HepG2 (cell line): ENCODE measurements around the gene ZNF524. TPM values are rescaled to one million over a fixed set of nuclear protein-coding genes. Genes with fewer than 3 reads are reported as not detected.
A peak's percentile ranks its signal among the peaks of the same experiment; 100 is the strongest.

Source experiments
- BRCA1 ChIP-seq: sonication (generic); formaldehyde crosslinking; IDR thresholded peaks from 2 replicates; pipeline ENCODE4 v1.4.0; 2020; ENCODE audit warnings: missing genetic modification reagents
- CBX2 ChIP-seq, 2 experiments: fragments of 200-600 bp in 1 of 2; sonication (generic); formaldehyde crosslinking in 1 of 2; IDR thresholded peaks; 2 replicates each; pipeline versions ENCODE4 v1.7.0 to v1.8.1; 2018 to 2022; ENCODE audit warnings: low read depth in 2 of 2, low read length in 1 of 2, mild to moderate bottlenecking in 1 of 2, missing genetic modification reagents in 1 of 2
- EZH2 ChIP-seq: conservative IDR thresholded peaks from 2 replicates; pipeline ENCODE4 v1.6.1; 2012; ENCODE audit warnings: mild to moderate bottlenecking, low read depth, low read length, moderate library complexity
- HMG20B ChIP-seq: conservative IDR thresholded peaks from 2 replicates; pipeline ENCODE4 v1.6.1; 2016; ENCODE audit warnings: missing genetic modification reagents, missing compliant biosample characterization
- HNRNPLL ChIP-seq: fragments of 200-400 bp; formaldehyde crosslinking; IDR thresholded peaks from 2 replicates; pipeline ENCODE4 v1.6.1; 2017; ENCODE audit warnings: mild to moderate bottlenecking, low read depth, low read length; ENCODE audit not compliant: poor library complexity, severe bottlenecking
- KDM1A ChIP-seq: IDR thresholded peaks from 2 replicates; pipeline ENCODE4 v1.6.1; 2016; ENCODE audit warnings: missing compliant biosample characterization
- NFATC3 ChIP-seq: sonication (generic); formaldehyde crosslinking; IDR thresholded peaks from 2 replicates; pipeline ENCODE4 v1.5.1; 2020; ENCODE audit warnings: mild to moderate bottlenecking, missing genetic modification reagents
- PHF20 ChIP-seq: sonication (generic); formaldehyde crosslinking; IDR thresholded peaks from 2 replicates; pipeline ENCODE4 v1.5.0; 2020; ENCODE audit warnings: mild to moderate bottlenecking, missing genetic modification reagents
- PPARG ChIP-seq: conservative IDR thresholded peaks from 2 replicates; pipeline ENCODE4 v1.6.1; 2016; ENCODE audit warnings: missing biosample characterization, missing genetic modification reagents
- PRPF4 ChIP-seq: fragments of 200-400 bp; formaldehyde crosslinking; IDR thresholded peaks from 2 replicates; pipeline ENCODE4 v1.6.1; 2016; ENCODE audit warnings: low read length, low read depth; ENCODE audit not compliant: poor library complexity, severe bottlenecking
- SMARCE1 ChIP-seq: fragments of 450-650 bp; IDR thresholded peaks from 2 replicates; pipeline ENCODE4 v1.6.1; 2017; ENCODE audit warnings: borderline replicate concordance
- THYN1 ChIP-seq: sonication (generic); formaldehyde crosslinking; IDR thresholded peaks from 2 replicates; pipeline ENCODE4 v1.8.1; 2023; ENCODE audit warnings: low read depth, mild to moderate bottlenecking, moderate library complexity, missing genetic modification reagents, borderline replicate concordance
- ZNF274 ChIP-seq: sonication (generic); formaldehyde crosslinking; IDR thresholded peaks from 2 replicates; pipeline ENCODE4 v1.5.1; 2020; ENCODE audit warnings: mild to moderate bottlenecking, missing genetic modification reagents
- ZNF446 ChIP-seq: sonication (generic); formaldehyde crosslinking; IDR thresholded peaks from 2 replicates; pipeline ENCODE4 v1.5.0; 2020; ENCODE audit warnings: mild to moderate bottlenecking, missing genetic modification reagents
- polyA plus RNA-seq, 8 experiments: library from polyadenylated mRNA; depleted of rRNA in 3 of 8; stranded (reverse) in 7 of 8; unstranded in 1 of 8; fragments of >200 nt; fragmentation: Illumina TruSeq in 4 of 8; extraction: Trizol in 4 of 8; gene quantifications; 2 replicates each; pipeline versions ENCODE4 v1.2.1 to v1.2.3, GENCODE V29; 2011 to 2016; ENCODE audit warnings: low read depth in 4 of 8, missing spikeins in 1 of 8, mixed read lengths in 1 of 8; ENCODE audit not compliant: insufficient read depth in 1 of 8
- total RNA-seq, 5 experiments: library from RNA; depleted of rRNA; stranded (reverse); fragments of >200 nt; fragmentation: Illumina TruSeq; extraction: Trizol; gene quantifications; 2 replicates each; pipeline ENCODE4 v1.2.3, GENCODE V29; 2016; ENCODE audit warnings: low read depth in 1 of 5
- TF ChIP-seq, protein P1 (sequence below), 2 experiments: fragments of 450-650 bp in 1 of 2; sonication (generic) in 1 of 2; formaldehyde crosslinking in 1 of 2; IDR thresholded peaks; 2 replicates each; pipeline versions ENCODE4 v1.6.1 to v1.8.0; 2016 to 2022; ENCODE audit warnings: antibody characterized with exemption in 1 of 2, mild to moderate bottlenecking in 1 of 2, missing genetic modification reagents in 1 of 2
- TF ChIP-seq, protein P2 (sequence below): sonication (generic); formaldehyde crosslinking; IDR thresholded peaks from 2 replicates; pipeline ENCODE4 v1.8.1; 2023; ENCODE audit warnings: mild to moderate bottlenecking, missing genetic modification reagents
- TF ChIP-seq, protein P3 (sequence below): sonication (generic); formaldehyde crosslinking; IDR thresholded peaks from 2 replicates; pipeline ENCODE4 v1.8.1; 2023; ENCODE audit warnings: mild to moderate bottlenecking, moderate library complexity, missing genetic modification reagents

Gene ZNF524
- total and polyA plus RNA-seq, 2 of the 13 experiments (the other 11 are each of a cell fraction or from before 2014, with no cell fraction given): 3.2 to 4.6 TPM

DNA sequence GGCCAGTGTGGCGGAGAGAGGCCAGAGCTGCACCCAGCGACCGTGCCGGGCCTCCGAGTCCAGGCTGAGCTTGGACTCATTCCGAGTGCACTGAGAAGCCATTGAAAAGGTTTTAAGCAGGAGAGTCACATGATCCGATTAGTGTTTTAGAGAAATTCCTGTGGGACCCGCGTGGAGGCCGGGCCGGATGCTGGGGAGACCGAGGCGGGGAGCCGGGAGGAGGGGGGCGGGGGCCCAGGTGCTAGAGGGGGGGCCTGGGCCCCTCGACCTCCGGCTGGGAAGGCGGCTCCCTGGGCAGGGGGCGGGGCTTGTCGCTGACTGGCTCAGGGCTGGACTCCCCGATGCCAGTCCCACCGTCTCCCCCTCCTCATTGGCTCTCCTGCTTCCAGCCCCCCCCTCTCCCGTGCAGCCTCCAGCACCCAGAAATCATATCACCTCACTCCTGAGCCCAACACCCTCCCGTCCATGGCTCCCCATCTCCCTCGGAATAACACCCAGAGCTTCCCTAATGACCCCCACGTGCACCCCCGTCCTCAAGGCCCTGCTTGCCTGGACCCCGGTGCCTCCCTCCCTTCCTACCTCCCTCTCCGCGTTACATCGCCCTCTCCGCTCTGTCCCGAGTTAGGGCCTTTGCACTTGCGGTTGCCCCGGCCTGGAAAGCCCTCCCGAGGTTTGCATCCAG lies 14.3 kb upstream of the ZNF524 start (continued):
- TF ChIP-seq, protein P1, sequence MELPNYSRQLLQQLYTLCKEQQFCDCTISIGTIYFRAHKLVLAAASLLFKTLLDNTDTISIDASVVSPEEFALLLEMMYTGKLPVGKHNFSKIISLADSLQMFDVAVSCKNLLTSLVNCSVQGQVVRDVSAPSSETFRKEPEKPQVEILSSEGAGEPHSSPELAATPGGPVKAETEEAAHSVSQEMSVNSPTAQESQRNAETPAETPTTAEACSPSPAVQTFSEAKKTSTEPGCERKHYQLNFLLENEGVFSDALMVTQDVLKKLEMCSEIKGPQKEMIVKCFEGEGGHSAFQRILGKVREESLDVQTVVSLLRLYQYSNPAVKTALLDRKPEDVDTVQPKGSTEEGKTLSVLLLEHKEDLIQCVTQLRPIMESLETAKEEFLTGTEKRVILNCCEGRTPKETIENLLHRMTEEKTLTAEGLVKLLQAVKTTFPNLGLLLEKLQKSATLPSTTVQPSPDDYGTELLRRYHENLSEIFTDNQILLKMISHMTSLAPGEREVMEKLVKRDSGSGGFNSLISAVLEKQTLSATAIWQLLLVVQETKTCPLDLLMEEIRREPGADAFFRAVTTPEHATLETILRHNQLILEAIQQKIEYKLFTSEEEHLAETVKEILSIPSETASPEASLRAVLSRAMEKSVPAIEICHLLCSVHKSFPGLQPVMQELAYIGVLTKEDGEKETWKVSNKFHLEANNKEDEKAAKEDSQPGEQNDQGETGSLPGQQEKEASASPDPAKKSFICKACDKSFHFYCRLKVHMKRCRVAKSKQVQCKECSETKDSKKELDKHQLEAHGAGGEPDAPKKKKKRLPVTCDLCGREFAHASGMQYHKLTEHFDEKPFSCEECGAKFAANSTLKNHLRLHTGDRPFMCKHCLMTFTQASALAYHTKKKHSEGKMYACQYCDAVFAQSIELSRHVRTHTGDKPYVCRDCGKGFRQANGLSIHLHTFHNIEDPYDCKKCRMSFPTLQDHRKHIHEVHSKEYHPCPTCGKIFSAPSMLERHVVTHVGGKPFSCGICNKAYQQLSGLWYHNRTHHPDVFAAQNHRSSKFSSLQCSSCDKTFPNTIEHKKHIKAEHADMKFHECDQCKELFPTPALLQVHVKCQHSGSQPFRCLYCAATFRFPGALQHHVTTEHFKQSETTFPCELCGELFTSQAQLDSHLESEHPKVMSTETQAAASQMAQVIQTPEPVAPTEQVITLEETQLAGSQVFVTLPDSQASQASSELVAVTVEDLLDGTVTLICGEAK (IDR thresholded peaks at IDR 0.05): no peak
- TF ChIP-seq, protein P1 (CRISPR knock-in tag; IDR thresholded peaks at IDR 0.05): no peak
- TF ChIP-seq, protein P2, sequence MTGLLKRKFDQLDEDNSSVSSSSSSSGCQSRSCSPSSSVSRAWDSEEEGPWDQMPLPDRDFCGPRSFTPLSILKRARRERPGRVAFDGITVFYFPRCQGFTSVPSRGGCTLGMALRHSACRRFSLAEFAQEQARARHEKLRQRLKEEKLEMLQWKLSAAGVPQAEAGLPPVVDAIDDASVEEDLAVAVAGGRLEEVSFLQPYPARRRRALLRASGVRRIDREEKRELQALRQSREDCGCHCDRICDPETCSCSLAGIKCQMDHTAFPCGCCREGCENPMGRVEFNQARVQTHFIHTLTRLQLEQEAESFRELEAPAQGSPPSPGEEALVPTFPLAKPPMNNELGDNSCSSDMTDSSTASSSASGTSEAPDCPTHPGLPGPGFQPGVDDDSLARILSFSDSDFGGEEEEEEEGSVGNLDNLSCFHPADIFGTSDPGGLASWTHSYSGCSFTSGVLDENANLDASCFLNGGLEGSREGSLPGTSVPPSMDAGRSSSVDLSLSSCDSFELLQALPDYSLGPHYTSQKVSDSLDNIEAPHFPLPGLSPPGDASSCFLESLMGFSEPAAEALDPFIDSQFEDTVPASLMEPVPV (CRISPR knock-in tag): no peak
- no peak for TF ChIP-seq THYN1 (CRISPR knock-in tag)
- TF ChIP-seq BRCA1: no peak
- TF ChIP-seq KDM1A (CRISPR knock-in tag): no peak
- no peak for TF ChIP-seq CBX2 (IDR thresholded peaks at IDR 0.05; ENCODE audit: low read depth, low read length)
- TF ChIP-seq CBX2 (CRISPR knock-in tag; IDR thresholded peaks at IDR 0.05; ENCODE audit: low read depth): no peak
- no peak for TF ChIP-seq EZH2
- TF ChIP-seq HMG20B (CRISPR knock-in tag): no peak
- TF ChIP-seq NFATC3 (CRISPR knock-in tag): no peak
- no peak; the same call in 1 of the 2 replicates for TF ChIP-seq PHF20
- no peak for TF ChIP-seq PPARG
- TF ChIP-seq ZNF274: 0 out of 2 replicates have a peak, but pooled peaks have one; percentile 19
- TF ChIP-seq SMARCE1: no peak
- no peak for TF ChIP-seq PRPF4
- TF ChIP-seq HNRNPLL: peak; percentile 33
- no peak for TF ChIP-seq ZNF446 (CRISPR knock-in tag)
- TF ChIP-seq, protein P3, sequence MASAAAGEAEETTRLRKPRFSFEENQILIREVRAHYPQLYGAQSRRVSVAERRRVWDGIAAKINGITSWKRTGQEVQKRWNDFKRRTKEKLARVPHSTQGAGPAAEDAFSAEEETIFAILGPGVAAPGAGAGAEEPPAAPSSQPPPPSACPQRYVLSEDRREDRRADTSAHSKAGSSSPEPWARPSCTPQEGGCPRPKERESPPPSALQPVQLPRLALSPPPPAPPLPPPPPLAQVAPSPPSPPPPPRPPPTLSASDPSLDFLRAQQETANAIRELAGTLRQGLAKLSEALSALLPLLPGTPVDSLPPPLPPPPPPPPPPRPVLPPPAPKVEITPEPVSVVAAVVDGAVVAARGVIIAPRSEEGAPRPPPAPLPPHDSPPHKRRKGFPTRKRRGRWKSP (CRISPR knock-in tag): 0 out of 2 replicates have a peak, but pooled peaks have one; percentile 41
